ENCODE data around the gene BAIAP2. TPM values are rescaled to one million over a fixed set of nuclear protein-coding genes. Genes with fewer than 3 reads are reported as not detected.

The BAIAP2 gene
- total and polyA plus RNA-seq, 2 donors (not counting 1 experiment from before 2014, with no cell fraction given): 1.3 to 12.0 TPM

GRCh38 chr17:81084680-81085419 is 49.9 kb downstream of the BAIAP2 start:
- Mint-ChIP-seq H3K27ac (no peak overlapping the region), H3K9me3 (ENCODE audit: insufficient read depth) (no peaks in the 10 kb centered on the region), H3K4me3 (no peak overlapping the region), H3K4me1 (no peaks in the 10 kb centered on the region), H3K27me3 (no peaks in the 10 kb centered on the region)
- Histone ChIP-seq H3K79me2 (ENCODE audit: control insufficient read depth, insufficient read depth, low read length) (no peaks in the 10 kb centered on the region), H3K9me3 (ENCODE audit: control extremely low read depth in 1 of 3, control insufficient read depth in 2 of 3, insufficient read depth in 1 of 3, low read length in 2 of 3) (no peaks in the 10 kb centered on the region), H3K9ac (ENCODE audit: low read length) (no peak overlapping the region), H3K4me3 (ENCODE audit: control extremely low read depth in 1 of 5, extremely low read depth in 1 of 5, insufficient read depth in 1 of 5, low read depth in 2 of 5, low read length in 4 of 5) (no peak overlapping the region), H3K4me1 (ENCODE audit: control insufficient read depth in 2 of 2, insufficient read depth in 2 of 2, low read length in 2 of 2) (no peaks in the 10 kb centered on the region), H3K27me3 (replicated peaks in 1 of 4; ENCODE audit: control extremely low read depth in 1 of 4, control insufficient read depth in 3 of 4, insufficient read depth in 4 of 4, low read length in 3 of 4) (no peaks in the 10 kb centered on the region), H4K20me1 (ENCODE audit: control insufficient read depth, insufficient read depth, low read length, poor library complexity, severe bottlenecking) (no peaks in the 10 kb centered on the region), H2AFZ (ENCODE audit: insufficient read depth, low read depth, low read length, poor library complexity, severe bottlenecking) (no peak overlapping the region), H3K27ac (ENCODE audit: low read length in 2 of 2) (no peak overlapping the region), H3K36me3 (replicated peaks in 1 of 2; ENCODE audit: control extremely low read depth in 1 of 2, control insufficient read depth in 1 of 2, extremely low read depth in 1 of 2, insufficient read depth in 2 of 2, low read length in 1 of 2) (no peaks in the 10 kb centered on the region), H3K4me2 (replicated peaks; ENCODE audit: low read depth, low read length, poor library complexity, severe bottlenecking) (no peak overlapping the region)
- no peak for TF ChIP-seq EZH2 (IDR thresholded peaks at IDR 0.05; ENCODE audit: borderline replicate concordance, insufficient read depth, low read depth, low read length, poor library complexity, severe bottlenecking)
- TF ChIP-seq, protein P1, sequence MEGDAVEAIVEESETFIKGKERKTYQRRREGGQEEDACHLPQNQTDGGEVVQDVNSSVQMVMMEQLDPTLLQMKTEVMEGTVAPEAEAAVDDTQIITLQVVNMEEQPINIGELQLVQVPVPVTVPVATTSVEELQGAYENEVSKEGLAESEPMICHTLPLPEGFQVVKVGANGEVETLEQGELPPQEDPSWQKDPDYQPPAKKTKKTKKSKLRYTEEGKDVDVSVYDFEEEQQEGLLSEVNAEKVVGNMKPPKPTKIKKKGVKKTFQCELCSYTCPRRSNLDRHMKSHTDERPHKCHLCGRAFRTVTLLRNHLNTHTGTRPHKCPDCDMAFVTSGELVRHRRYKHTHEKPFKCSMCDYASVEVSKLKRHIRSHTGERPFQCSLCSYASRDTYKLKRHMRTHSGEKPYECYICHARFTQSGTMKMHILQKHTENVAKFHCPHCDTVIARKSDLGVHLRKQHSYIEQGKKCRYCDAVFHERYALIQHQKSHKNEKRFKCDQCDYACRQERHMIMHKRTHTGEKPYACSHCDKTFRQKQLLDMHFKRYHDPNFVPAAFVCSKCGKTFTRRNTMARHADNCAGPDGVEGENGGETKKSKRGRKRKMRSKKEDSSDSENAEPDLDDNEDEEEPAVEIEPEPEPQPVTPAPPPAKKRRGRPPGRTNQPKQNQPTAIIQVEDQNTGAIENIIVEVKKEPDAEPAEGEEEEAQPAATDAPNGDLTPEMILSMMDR (IDR thresholded peaks at IDR 0.05): no peak
- ATAC-seq (ENCODE audit: low read depth) (no peak), DNase-seq (no peak)
- ChIA-PET POLR2A (no interaction called here), CTCF (interaction anchor here (0.5 kb wide), 1 partner anchor 252 kb away, joined by 3 read pairs; no protein-coding TSS in a partner anchor)
- WGBS (ENCODE audit: insufficient coverage): 86% methylated on average over 26 of the region's 26 CpGs
- intact Hi-C loops (cut with micrococcal nuclease): no loop called here

DNA sequence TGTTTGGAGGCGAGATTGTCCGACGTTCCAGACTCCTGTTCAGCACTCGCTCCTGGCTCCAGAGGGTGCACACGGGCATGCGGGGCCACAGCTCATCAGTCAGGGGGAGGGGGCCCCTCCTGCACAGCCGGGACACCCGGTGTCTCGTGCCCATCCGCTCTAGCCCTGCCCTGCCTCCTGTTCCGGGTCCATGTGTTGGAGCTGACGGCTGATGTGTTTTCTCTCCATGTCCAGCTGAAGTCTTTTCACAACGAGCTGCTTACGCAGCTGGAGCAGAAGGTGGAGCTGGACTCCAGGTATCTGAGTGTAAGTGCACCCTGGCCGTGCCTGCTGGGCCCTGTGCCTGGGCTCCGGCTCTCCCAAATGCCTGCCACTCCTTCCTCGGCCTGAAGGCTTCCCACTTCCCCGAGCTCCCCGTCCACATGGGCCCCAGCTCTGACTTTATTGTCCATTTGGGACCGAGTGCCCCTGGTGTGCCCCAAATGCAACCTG is 50.5 kb downstream of the BAIAP2 start:
- ChIA-PET CTCF (interaction anchor here (0.5 kb wide), 1 partner anchor 252 kb away, joined by 3 read pairs; no protein-coding TSS in a partner anchor), POLR2A (no interaction called here)
- Histone ChIP-seq H4K20me1 (ENCODE audit: control insufficient read depth, insufficient read depth, low read length, poor library complexity, severe bottlenecking) (no peaks in the 10 kb centered on the region), H3K27me3 (replicated peaks in 1 of 4; ENCODE audit: control extremely low read depth in 1 of 4, control insufficient read depth in 3 of 4, insufficient read depth in 4 of 4, low read length in 3 of 4) (no peaks in the 10 kb centered on the region), H3K4me2 (replicated peaks; ENCODE audit: low read depth, low read length, poor library complexity, severe bottlenecking) (no peak overlapping the region), H3K36me3 (replicated peaks in 1 of 2; ENCODE audit: control extremely low read depth in 1 of 2, control insufficient read depth in 1 of 2, extremely low read depth in 1 of 2, insufficient read depth in 2 of 2, low read length in 1 of 2) (no peaks in the 10 kb centered on the region), H3K9ac (ENCODE audit: low read length) (no peak overlapping the region), H3K4me3 (ENCODE audit: control extremely low read depth in 1 of 5, extremely low read depth in 1 of 5, insufficient read depth in 1 of 5, low read depth in 2 of 5, low read length in 4 of 5) (no peak overlapping the region), H3K4me1 (ENCODE audit: control insufficient read depth in 2 of 2, insufficient read depth in 2 of 2, low read length in 2 of 2) (no peaks in the 10 kb centered on the region), H3K9me3 (ENCODE audit: control extremely low read depth in 1 of 3, control insufficient read depth in 2 of 3, insufficient read depth in 1 of 3, low read length in 2 of 3) (no peaks in the 10 kb centered on the region), H3K27ac (ENCODE audit: low read length in 2 of 2) (no peak overlapping the region), H2AFZ (ENCODE audit: insufficient read depth, low read depth, low read length, poor library complexity, severe bottlenecking) (no peak overlapping the region), H3K79me2 (ENCODE audit: control insufficient read depth, insufficient read depth, low read length) (no peaks in the 10 kb centered on the region)
- no peaks in the 10 kb centered on the region for H3K27me3 Mint-ChIP-seq
- no peak overlapping the region for H3K4me3 Mint-ChIP-seq
- H3K27ac Mint-ChIP-seq: no peak overlapping the region
- WGBS (ENCODE audit: insufficient coverage): 91% methylated on average over 20 of the region's 20 CpGs
- no peak for TF ChIP-seq EZH2 (IDR thresholded peaks at IDR 0.05; ENCODE audit: borderline replicate concordance, insufficient read depth, low read depth, low read length, poor library complexity, severe bottlenecking)
- TF ChIP-seq, protein P1 (IDR thresholded peaks at IDR 0.05): no peak
- ATAC-seq (ENCODE audit: low read depth) (no peak), DNase-seq (no peak)
- H3K9me3 Mint-ChIP-seq (ENCODE audit: insufficient read depth): no peaks in the 10 kb centered on the region
- intact Hi-C loops (cut with micrococcal nuclease): no loop called here
- H3K4me1 Mint-ChIP-seq: no peaks in the 10 kb centered on the region
